ENCODE data around the gene COL6A2.

DNA sequence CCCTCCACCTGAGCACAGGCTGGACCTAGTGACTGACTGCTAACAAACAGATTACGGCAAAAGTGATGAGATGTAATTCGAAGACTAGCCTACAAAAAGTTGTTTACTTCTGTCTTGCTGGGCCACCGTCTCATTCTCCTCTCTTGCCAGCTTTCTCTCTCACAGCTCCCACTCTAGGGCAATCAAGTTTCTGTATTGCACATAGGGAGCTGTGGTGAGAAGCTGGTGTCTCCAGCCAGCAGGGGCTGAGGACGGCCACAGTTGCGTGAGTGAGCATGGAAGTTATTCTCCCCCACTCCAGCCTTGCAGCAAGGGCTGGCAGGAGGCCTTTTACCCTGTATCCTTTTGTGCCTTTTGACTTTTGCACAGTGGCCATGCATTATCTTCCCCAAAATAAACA is 8.6 kb upstream of the COL6A2 start:
- no peak for TF ChIP-seq EZH2 (IDR thresholded peaks at IDR 0.05; ENCODE audit: borderline replicate concordance, low read length)
- TF ChIP-seq, protein P1, sequence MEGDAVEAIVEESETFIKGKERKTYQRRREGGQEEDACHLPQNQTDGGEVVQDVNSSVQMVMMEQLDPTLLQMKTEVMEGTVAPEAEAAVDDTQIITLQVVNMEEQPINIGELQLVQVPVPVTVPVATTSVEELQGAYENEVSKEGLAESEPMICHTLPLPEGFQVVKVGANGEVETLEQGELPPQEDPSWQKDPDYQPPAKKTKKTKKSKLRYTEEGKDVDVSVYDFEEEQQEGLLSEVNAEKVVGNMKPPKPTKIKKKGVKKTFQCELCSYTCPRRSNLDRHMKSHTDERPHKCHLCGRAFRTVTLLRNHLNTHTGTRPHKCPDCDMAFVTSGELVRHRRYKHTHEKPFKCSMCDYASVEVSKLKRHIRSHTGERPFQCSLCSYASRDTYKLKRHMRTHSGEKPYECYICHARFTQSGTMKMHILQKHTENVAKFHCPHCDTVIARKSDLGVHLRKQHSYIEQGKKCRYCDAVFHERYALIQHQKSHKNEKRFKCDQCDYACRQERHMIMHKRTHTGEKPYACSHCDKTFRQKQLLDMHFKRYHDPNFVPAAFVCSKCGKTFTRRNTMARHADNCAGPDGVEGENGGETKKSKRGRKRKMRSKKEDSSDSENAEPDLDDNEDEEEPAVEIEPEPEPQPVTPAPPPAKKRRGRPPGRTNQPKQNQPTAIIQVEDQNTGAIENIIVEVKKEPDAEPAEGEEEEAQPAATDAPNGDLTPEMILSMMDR (conservative IDR thresholded peaks at IDR 0.05 in 1 of 2, IDR thresholded peaks at IDR 0.05 in 1 of 2; ENCODE audit: extremely low read depth in 1 of 2, insufficient read depth in 1 of 2, low read depth in 1 of 2, low read length in 2 of 2): no peak
